ENCODE data around the gene ANAPC1.
"Not testable (repeated sequence)": the region's sequence is repeated elsewhere in the genome, so short reads cannot be mapped to it uniquely, and the experiment has no call there.

ANAPC1 gene, protein sequence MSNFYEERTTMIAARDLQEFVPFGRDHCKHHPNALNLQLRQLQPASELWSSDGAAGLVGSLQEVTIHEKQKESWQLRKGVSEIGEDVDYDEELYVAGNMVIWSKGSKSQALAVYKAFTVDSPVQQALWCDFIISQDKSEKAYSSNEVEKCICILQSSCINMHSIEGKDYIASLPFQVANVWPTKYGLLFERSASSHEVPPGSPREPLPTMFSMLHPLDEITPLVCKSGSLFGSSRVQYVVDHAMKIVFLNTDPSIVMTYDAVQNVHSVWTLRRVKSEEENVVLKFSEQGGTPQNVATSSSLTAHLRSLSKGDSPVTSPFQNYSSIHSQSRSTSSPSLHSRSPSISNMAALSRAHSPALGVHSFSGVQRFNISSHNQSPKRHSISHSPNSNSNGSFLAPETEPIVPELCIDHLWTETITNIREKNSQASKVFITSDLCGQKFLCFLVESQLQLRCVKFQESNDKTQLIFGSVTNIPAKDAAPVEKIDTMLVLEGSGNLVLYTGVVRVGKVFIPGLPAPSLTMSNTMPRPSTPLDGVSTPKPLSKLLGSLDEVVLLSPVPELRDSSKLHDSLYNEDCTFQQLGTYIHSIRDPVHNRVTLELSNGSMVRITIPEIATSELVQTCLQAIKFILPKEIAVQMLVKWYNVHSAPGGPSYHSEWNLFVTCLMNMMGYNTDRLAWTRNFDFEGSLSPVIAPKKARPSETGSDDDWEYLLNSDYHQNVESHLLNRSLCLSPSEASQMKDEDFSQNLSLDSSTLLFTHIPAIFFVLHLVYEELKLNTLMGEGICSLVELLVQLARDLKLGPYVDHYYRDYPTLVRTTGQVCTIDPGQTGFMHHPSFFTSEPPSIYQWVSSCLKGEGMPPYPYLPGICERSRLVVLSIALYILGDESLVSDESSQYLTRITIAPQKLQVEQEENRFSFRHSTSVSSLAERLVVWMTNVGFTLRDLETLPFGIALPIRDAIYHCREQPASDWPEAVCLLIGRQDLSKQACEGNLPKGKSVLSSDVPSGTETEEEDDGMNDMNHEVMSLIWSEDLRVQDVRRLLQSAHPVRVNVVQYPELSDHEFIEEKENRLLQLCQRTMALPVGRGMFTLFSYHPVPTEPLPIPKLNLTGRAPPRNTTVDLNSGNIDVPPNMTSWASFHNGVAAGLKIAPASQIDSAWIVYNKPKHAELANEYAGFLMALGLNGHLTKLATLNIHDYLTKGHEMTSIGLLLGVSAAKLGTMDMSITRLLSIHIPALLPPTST (N-terminal part only)

DNA sequence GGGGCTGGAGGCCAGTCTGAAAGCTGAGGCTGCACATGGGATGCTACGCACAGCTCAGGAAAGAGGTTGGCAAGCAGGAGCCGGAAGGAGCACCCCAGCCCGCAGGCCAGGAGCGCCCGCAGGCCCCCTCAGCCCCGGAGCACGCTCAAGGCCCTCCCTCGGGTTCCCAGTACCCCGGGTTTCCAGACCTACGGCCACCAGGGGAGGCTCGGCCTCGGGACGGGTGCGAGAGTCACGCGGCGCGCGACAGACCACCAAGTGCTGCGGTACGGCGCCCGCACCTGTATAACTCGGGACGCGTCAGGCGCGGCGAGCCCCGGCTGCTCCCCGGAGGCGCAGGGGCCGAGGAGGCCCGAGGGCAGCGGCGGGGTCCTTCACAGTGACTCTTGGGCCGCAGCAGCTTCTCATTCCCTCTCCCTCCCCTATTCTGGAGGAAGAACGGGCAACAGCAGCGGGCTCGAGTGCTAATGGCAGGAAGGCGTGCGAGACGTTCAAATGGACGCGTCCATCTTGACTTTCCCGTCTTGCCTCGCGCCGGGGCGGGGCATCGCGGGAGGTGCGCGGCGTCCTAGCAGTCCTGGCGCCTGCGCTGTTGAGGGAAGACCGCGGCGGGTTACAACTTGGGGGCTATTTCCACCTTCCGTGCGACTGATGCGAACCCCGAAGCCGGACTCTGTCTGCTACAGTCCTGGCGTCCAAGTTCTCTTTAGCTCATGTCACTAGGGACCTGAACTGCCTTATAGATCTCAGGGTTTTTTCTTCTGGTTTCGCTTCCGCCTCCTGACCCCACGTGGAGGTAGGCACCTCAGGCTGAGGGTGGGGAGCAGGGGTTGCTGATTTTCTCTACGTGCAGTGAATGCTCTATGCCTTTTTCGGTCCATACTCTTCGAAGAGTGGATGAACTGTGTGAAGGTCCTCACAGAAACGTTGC, at the start of gene ANAPC1:
Gene ANAPC1, minus strand, starts transcription at position 533 of the 931 bp plus-strand sequence. CDS start 3,368 bp downstream, outside the sequence.
- DNase-seq, result peak; percentile 89

DNA sequence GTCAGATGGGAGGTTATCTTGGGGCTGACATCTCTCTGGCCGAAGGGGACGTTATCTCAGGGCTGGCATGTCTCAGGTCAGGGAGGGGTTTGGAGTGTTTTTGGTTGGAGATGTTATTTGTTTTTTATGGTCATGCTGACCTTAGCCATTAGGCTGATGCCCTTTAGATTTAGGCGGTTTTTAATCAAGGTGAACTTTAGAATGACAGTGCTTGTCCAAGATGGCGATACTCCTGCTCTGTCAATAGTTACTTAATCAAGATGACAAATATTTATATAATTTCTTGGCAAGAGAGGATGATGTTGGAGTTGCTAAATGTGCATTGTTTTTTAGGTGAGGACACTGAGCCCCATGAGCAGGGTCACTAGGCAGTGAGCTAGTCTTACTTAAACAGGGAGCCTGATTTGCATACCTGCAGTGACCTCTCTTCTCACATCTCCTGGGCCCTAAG, 48.9 kb upstream of the ANAPC1 start:
- DNase-seq, result no peak

DNA sequence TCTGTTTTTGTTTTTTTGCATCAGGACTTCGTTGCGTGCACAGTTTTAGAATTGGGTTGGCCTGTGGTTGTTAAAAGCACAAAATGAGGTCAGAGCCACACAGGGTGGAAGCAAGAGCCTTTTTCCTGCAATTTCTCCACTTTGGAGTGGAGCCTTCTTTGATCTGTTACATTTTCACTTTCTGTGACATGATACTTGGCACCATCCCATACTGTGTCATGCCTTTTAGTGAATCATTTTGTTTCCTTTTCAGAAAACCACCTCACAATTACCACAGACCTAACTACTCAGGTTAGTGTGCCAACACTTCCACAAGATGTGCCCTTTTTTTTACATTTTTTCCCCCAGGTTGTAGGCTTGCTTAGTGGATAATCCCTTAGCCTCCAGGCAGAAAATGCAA, 46.9 kb upstream of the ANAPC1 start:
- no peak for DNase-seq

DNA sequence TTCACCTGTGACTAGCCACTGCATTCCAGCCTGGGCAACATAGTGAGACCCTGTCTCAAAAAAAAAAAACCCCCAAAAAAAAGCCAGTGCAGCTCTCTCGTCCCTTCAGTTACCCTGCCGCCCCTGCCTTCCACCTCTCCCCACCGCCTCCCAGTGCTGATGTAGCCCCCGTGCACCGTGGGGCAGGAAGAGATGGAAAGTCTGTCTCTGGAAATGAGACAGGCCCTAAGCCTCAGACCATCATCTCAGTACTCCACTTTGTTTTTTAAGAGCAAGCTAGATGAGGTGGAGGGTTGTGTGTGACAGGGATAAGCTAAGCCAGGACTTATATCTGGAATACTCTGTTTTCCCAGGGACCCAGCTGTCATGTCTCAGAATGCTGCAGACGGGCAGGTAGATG, 46.4 kb upstream of the ANAPC1 start:
- no peak for DNase-seq

DNA sequence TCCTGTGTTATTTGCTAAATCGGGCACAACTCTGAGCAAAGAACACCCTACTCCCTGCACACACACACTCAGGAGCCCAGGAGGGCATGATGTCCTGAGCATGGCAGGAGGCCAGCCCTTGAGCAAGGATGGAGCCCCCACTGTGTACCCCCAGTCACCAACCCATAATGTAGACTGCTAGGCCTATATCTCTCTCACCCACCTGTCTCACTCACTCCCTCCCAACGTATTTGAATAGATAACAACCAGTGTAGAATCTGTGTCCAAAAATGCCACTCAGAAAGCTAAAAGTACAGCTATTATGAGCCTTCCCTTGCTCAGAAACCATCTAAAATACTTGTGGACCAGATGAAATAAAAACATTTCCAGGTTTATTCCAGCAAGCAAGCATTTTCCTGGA, 43.7 kb upstream of the ANAPC1 start:
- no peak for DNase-seq

DNA sequence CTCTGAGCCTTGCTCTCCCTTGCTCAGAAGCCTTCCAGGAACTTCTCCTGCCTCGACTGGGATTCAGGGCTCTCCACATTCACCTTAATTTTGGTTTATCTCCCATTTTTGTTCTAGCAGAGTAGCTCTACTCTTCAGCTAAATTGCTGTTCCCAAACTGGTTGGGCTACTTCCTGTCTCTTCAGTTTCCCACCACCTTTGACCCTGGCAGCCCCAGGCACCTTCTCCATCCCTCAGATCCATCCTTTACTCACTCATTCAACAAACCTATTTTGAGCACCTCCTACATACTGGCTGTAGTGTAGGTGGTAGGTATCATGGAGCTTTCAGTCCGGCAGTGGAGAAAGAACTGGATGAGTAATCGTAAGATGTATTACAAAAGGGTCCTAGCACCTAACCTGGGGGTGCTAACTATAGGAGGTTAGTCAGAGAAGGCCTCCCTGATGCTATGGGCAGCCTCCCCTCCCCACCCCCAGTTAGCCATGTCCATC, 40.7 kb upstream of the ANAPC1 start:
- no peak for DNase-seq

DNA sequence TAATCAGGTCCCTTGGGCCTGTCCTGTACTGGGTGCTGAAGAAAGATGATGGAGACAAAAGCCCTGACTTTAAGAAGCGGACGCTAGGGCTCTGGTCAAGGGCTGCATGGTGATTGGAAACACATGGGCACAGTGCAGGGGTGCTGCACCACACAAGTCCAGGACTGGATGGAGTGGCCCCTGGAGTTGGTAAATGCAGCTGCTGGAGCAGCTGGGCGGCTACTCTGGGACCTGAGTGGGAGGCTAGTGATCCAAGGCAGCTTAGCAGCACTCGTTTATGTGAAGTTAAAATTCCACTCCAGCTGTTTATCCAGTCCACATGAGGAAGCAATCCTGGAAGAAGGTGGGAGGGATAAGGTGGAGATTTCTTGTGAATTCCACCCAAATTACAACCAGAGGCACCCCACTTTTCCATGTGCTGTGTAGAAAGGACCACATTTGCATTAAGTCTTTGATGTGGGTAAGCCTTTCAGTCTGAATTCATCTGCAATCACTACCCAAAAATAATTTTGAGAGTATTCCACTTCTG, 39.3 kb upstream of the ANAPC1 start:
- no peak for DNase-seq

DNA sequence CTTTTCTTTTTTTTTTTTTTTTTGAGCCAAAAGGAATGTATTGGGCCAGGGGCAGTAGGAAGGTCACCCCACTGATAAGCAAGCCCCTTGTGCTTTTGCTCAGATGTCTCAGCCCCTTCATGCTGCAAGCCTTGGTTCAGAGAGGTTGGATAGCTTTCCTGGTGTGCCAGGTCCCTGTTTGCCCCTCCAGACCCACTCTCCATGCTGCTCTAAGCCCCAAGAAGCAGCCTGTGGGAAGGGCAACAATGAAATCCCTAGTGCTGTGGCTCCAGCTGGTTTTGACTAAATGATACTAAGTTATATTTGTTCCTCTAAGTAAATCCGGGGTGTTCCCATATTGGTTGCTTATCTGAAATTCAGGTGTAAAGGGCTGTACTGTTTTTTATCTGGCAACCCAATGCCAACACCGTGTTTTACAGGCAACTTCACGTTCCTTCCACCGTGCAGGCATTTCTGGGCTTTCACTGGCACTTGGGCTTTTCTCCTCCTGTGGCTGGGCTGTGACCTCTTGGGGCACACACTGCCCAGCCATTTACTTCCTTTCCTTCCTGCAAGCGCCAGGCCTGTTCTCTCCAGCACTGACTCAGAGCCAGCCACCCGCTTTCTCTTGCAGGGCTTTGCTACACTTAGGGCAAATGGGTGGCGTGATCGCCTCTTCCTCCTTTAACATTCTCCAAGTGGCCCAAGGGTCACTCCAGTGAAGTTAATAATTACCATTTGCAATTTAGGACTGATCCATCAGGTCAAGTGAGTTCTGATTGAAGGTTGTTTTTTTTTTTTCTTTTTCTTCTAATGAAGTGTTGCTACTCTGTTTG, 36.0 kb upstream of the ANAPC1 start:
- DNase-seq, result no peak

DNA sequence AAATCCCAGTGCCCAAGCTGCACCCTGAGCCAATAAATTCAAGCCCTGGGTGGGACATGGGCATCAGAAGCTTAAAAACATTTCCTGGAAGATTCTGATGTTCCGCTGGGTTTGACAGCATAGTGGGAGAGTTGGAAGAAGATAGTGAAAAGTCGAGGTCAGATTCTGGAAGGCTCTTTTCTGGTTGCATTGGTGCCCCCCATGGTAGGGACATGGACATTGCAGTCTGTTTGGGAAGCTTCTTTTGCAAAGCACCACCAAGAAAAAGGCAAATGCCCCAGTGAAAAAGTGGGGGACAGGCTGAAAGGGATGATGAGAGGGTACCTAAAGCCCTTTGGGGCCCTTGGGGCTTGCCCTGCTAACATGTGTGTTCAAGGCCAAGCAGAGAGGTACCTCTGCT, 35.4 kb upstream of the ANAPC1 start:
- DNase-seq, result no peak

DNA sequence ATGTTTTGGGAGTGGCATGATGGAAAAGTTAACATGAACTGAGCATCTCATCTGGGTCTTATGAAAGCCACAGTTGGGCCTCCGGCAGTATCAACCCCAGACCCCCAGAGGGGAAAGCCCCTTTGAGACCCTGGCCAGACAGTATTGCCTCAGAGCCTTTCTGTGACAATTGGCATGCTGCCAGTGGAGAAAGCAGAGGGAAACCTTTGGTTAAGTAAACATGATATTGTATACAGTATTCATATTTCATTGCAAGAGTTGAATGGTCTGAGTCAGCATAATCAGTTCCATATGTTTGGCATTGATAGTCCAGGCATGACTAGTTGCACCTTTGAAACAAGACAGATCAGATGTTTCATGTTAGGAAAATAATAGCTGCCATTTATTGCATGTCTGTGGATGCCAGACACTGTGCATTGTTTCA, 34.4 kb upstream of the ANAPC1 start:
- no peak for DNase-seq

DNA sequence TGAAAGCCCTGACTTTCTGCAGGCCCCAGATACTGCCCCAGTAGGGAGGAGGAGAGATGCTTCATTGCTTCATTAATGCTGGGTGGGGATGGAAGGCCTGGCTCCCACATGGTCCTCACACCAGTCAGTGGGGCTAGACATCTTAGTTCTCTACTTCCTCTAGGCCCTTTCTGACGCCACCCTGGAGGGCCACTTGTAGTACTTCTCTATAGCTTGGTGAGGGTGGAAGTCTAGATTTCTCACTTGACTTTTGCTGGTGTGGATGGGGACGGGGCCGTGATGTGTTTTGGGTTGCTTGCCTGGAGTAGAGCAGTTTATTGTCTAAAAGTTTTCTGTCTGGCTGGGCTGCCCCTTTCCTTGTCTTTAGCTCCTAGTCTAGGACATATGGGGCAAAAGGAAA, 33.1 kb upstream of the ANAPC1 start:
- no peak for DNase-seq

DNA sequence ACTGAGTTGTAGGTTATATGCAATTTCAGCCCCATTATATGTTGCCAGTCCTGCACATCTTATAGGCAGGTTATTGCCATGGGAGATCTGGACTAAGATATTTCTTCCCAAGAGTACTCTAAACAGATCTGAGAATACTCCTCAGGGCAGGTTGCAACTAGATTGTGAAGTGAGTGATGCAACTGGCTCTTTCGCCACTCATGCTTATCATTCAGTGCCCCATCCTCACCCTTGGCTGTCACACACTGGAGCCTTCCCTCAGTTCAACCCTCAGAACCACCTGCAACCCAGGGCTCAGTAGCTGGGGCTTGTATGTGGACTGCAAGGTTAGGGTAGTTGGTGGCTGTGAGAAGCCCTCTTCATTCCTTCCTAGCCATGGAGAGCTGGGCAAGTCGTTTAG, 28.6 kb upstream of the ANAPC1 start:
- no peak for DNase-seq

DNA sequence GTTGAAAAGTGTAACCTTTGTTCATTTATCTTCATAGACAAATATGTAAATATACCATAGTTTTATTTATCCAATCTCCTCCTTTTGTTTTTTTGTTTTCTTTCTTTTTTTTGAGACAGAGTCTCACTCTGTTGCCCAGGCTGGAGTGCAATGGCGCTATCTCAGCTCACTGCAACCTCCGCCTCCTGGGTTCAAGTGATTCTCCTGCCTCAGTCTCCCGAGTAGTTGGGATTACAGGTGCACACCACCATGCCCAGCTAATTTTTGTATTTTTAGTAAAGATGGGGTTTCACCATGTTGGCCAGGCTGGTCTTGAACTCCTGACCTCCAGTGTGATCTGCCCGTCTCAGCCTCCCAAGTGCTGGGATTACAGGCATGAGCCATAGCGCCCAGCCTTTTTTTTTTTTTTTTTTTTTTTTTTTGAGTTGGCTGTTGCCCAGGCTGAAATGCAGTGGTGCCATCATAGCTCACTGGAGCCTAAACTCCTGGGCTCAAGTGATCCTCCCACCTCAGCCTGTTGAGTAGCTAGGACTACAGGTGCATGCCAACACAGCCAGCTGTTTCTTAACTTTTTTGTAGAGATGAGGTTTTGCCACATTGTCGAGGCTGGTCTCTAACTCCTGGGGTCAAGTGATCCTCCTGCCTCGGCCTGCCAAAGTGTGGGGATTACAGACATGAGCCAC, 27.4 kb upstream of the ANAPC1 start:
- not testable (repeated sequence) for DNase-seq

DNA sequence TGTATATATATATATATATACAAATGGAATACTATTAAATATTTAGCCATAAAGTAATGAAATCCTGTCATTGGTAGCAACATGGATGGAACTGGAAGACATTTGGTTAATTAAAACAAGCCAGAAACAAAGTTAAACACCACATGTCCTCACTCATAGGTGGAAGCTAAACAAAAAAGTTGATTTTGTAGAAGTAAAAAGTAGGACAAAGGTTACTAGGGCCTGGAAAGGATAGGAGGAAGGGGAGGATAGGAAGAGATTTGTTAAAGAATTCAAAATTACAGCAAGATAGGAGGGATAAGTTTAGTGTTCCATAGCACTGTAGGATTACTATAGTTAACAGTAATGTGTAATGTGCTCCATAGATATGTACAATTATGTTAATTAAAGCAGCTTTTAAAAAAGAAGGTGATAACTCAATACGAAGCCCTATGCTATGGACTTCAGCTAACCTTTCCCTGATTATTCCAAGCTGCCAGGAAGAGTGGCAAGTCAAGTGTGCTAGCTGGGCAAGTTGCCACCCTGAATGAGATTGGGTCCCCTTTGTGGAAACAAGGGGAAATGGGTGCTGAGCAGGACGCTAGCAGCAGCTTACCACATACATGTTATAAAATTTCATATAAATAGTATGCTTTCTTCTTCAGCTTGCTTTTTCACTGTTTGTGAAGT, 26.8 kb upstream of the ANAPC1 start:
- peak; percentile 28 for DNase-seq

DNA sequence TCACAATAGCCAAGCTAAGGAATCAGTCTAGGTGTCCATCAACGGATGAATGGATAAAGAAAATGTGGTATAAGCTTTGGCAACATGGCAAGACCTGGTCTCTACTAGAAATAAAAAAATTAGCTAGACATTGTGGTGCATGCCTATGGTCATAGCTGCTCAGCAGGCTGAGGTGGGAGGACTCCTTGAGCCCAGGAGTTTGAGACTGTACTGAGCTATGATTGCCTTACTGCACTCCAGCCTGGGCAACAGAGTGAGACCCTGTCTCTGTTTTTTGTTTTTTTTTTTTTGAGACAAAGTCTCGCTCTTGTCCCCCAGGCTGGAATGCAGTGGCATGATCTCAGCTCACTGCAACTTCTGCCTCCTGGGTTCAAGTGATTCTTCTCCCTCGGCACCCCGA, 26.0 kb upstream of the ANAPC1 start:
- DNase-seq, result not testable (repeated sequence)

DNA sequence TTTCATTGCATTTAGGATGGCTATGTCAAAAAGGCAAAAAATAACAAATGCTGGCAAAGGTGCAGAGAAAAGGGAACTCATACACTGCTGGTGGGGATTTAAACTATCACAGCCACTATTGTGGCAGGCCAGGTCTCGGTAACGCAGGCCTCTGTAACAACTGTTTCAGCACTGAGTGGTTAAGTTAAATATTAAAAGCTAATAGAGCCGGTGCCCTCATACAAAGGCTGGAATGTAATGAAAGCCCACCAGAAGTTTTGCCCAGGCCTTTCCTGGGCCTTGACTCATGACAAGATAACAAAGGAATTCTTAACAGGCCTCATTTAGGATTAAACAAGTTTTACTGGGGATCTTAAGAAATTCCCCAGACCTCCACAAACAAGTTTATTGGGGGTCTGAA, 25.1 kb upstream of the ANAPC1 start:
- no peak for DNase-seq

DNA sequence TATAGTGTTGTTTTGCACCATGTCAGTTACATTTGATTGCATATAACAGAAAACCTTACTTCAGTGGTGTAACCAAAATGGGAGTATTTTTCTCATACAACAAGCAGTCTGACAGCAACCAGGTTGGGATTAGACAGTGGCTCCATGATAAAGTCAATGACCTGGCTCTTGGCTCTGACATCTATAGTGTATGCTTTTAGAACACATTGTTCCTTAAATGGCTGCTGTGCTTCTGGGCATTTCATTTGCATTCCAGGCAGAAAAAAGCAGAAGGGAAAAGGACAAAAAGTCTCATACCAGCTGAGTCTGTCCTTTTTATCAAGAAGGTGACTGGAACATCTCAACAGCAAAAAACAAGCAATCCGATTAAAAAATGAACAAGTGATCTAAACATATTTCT, 24.6 kb upstream of the ANAPC1 start:
- no peak for DNase-seq

DNA sequence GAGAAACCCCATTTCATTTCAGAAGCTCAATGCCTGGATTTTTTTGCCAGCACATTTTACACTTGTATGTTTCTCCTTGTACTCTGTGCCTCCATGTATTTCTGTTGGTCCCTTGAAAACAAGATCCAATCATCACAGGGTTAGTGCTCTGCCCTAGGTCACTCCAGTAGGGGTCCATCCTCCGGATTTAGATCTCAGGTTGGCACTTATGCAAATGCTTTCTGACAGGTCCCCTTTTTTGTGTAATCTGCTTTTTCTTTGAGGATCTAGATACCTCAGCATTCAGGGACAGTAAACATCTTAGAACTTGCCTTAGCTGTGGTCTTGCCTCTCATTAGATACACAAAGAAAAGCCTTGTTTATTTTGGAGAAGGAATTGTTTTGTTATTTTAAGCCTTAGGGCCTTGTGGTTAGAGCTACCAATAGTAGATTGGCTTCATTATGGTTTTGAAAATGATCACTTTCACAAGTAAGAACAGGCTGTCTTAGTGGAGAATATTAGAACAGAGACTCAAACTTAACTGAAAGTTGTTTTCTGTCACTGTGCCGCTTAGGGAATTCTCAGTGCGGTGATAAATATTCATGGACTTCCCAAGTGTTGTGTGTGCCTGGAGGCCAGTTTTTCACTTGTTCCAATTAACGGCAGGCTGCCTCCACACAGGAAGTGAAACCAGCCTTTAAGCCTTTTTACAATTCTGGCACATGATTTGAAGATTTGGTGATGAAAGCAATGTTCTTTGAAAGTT, 22.2 kb upstream of the ANAPC1 start:
- no peak for DNase-seq

DNA sequence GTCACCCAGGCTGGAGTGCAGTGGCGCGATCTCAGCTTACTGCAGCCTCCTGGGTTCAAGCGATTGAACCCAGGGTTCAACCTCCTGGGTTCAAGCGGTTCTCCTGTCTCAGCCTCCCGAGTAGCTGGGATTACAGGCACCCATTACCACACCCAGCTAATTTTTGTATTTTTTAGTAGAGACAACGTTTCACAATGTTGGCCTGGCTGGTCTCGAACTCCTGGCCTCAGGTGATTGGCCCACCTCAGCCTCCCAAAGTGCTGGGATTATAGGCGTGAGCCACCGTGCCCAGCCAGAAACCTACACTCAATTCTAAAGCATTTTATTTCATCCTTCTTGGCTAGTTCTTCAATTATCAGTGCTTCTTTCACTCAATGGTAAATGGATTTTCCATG, 21.5 kb upstream of the ANAPC1 start:
- DNase-seq, result not testable (repeated sequence)

Measured in NCI-H345 (cell line).